Neural cell (in vitro differentiated cells): Measurements from ENCODE around the gene SLX4.

Experiments
- TF ChIP-seq, protein P1 (sequence below): fragments of 450-650 bp; IDR thresholded peaks from 2 replicates; pipeline ENCODE4 v1.5.1; 2014; ENCODE audit warnings: antibody characterized with exemption, mild to moderate bottlenecking, moderate library complexity; ENCODE audit not compliant: poor library complexity, severe bottlenecking
- TF ChIP-seq, protein P2 (sequence below): IDR thresholded peaks from 2 replicates; pipeline ENCODE4 v1.6.1; 2012; ENCODE audit warnings: borderline replicate concordance

- TF ChIP-seq, protein P1, sequence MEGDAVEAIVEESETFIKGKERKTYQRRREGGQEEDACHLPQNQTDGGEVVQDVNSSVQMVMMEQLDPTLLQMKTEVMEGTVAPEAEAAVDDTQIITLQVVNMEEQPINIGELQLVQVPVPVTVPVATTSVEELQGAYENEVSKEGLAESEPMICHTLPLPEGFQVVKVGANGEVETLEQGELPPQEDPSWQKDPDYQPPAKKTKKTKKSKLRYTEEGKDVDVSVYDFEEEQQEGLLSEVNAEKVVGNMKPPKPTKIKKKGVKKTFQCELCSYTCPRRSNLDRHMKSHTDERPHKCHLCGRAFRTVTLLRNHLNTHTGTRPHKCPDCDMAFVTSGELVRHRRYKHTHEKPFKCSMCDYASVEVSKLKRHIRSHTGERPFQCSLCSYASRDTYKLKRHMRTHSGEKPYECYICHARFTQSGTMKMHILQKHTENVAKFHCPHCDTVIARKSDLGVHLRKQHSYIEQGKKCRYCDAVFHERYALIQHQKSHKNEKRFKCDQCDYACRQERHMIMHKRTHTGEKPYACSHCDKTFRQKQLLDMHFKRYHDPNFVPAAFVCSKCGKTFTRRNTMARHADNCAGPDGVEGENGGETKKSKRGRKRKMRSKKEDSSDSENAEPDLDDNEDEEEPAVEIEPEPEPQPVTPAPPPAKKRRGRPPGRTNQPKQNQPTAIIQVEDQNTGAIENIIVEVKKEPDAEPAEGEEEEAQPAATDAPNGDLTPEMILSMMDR, result no peak
- TF ChIP-seq, protein P2, sequence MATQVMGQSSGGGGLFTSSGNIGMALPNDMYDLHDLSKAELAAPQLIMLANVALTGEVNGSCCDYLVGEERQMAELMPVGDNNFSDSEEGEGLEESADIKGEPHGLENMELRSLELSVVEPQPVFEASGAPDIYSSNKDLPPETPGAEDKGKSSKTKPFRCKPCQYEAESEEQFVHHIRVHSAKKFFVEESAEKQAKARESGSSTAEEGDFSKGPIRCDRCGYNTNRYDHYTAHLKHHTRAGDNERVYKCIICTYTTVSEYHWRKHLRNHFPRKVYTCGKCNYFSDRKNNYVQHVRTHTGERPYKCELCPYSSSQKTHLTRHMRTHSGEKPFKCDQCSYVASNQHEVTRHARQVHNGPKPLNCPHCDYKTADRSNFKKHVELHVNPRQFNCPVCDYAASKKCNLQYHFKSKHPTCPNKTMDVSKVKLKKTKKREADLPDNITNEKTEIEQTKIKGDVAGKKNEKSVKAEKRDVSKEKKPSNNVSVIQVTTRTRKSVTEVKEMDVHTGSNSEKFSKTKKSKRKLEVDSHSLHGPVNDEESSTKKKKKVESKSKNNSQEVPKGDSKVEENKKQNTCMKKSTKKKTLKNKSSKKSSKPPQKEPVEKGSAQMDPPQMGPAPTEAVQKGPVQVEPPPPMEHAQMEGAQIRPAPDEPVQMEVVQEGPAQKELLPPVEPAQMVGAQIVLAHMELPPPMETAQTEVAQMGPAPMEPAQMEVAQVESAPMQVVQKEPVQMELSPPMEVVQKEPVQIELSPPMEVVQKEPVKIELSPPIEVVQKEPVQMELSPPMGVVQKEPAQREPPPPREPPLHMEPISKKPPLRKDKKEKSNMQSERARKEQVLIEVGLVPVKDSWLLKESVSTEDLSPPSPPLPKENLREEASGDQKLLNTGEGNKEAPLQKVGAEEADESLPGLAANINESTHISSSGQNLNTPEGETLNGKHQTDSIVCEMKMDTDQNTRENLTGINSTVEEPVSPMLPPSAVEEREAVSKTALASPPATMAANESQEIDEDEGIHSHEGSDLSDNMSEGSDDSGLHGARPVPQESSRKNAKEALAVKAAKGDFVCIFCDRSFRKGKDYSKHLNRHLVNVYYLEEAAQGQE, result no peak
These were observed 23.8 kb downstream of the SLX4 start for GRCh38 chr16:3587547-3588110.
